ENCODE data around the gene TNFRSF13B. TPM values are rescaled to one million over a fixed set of nuclear protein-coding genes. Genes with fewer than 3 reads are reported as not detected.
A peak's percentile ranks its signal among the peaks of the same experiment; 100 is the strongest.
"Not testable (repeated sequence)": the region's sequence is repeated elsewhere in the genome, so short reads cannot be mapped to it uniquely, and the experiment has no call there.

The TNFRSF13B gene
- total RNA-seq, 1 donor from 2014 or later = not detected

- no peak overlapping the region for H3K4me3 ChIP-seq
These were observed 48.6 kb downstream of the TNFRSF13B start for GRCh38 chr17:16923097-16923903.

GRCh38 chr17:16922386-16923096 is 49.4 kb downstream of the TNFRSF13B start:
- Histone ChIP-seq H3K9me3 (no peaks in the 10 kb centered on the region), H3K4me1 (no peaks in the 10 kb centered on the region), H3K27ac (no peak overlapping the region), H3K27me3 (no peaks in the 10 kb centered on the region), H3K4me3 (no peak overlapping the region), H3K36me3 (no peaks in the 10 kb centered on the region)
- no peak for TF ChIP-seq CTCF (IDR thresholded peaks at IDR 0.05)
- intact Hi-C loops (cut with DNase I) = no loop called here
- DNase-seq (ENCODE audit: low spot score in 2 of 2) = no peak

More at GRCh38 chr17:16923097-16923903, 48.6 kb downstream of the TNFRSF13B start:
- intact Hi-C loops (cut with DNase I) = no loop called here
- Histone ChIP-seq H3K27me3 (no peaks in the 10 kb centered on the region), H3K27ac (no peak overlapping the region), H3K9me3 (no peaks in the 10 kb centered on the region), H3K36me3 (no peaks in the 10 kb centered on the region), H3K4me1 (no peaks in the 10 kb centered on the region)
- peak in 1 of 2 donors; percentile 53 for DNase-seq (ENCODE audit: low spot score in 2 of 2)
- TF ChIP-seq CTCF (IDR thresholded peaks at IDR 0.05) = no peak

- not testable (repeated sequence) for H3K27me3 ChIP-seq
These were observed 50.5 kb downstream of the TNFRSF13B start for GRCh38 chr17:16921451-16921850.

GRCh38 chr17:16920628-16921020 is 51.3 kb downstream of the TNFRSF13B start:
- intact Hi-C loops (cut with DNase I) = no loop called here
- DNase-seq (ENCODE audit: low spot score in 2 of 2) = peak in 1 of 2 donors; percentile 58
- Histone ChIP-seq H3K36me3 (no peaks in the 10 kb centered on the region), H3K4me3 (no peak overlapping the region), H3K9me3 (no peaks in the 10 kb centered on the region), H3K4me1 (no peaks in the 10 kb centered on the region), H3K27me3 (no peaks in the 10 kb centered on the region), H3K27ac (no peak overlapping the region)
- no peak for TF ChIP-seq CTCF (IDR thresholded peaks at IDR 0.05)

More at GRCh38 chr17:16921451-16921850, 50.5 kb downstream of the TNFRSF13B start:
- H3K9me3 ChIP-seq; intact Hi-C loops (cut with DNase I); H3K27ac ChIP-seq; DNase-seq (ENCODE audit: low spot score in 2 of 2); H3K4me1 ChIP-seq; H3K36me3 ChIP-seq; H3K4me3 ChIP-seq: not testable (repeated sequence)

GRCh38 chr17:16919663-16920627 is 52.0 kb downstream of the TNFRSF13B start:
- Histone ChIP-seq H3K27me3 (no peaks in the 10 kb centered on the region), H3K4me1 (no peaks in the 10 kb centered on the region), H3K27ac (no peak overlapping the region), H3K36me3 (no peaks in the 10 kb centered on the region), H3K9me3 (no peaks in the 10 kb centered on the region), H3K4me3 (no peak overlapping the region)
- peak in 1 of 2 donors; percentile 34 for DNase-seq (ENCODE audit: low spot score in 2 of 2)
- intact Hi-C loops (cut with DNase I) = no loop called here
- no peak for TF ChIP-seq CTCF (IDR thresholded peaks at IDR 0.05)
